Measurements from ENCODE around the gene DUSP22. TPM values are rescaled to one million over a fixed set of nuclear protein-coding genes. Genes with fewer than 3 reads are reported as not detected.

Gene DUSP22
- total and polyA plus RNA-seq, 4 donors, result 9.5 to 31.0 (median 20.1) TPM

DNA sequence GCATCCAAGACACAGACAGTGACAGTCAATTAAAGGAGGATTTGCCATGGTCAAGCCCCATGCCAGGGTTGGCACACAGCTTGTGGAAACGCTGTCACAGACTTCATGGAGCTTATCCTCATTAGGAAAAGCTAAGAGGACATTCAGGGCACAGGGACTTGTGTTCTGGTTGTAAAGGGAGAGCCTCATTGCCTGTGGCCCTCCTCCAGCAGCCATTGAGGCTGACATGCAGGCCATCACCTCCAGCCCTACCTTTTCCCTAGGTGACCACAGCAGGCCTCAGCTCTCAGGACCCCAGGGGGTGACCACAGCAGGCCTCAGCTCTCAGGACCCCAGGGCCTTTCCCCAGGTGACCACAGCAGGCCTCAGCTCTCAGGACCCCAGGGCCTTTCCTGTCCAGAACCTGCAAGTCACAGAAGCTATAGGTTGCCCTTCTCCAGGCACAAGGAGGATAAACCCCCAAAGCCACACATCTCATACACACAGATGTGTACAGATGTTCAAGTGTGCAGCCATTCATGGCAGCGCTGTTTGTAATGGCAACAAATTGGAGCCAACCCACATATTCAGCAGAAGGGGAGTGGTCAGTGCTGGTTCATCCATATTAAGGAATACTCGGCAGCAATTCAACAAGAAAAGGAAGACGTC, 26.1 kb downstream of the DUSP22 start:
- H3K9me3 ChIP-seq (ENCODE audit: control insufficient read depth in 4 of 4, low read length in 3 of 4), result no peaks in the 10 kb centered on the region
- H3K36me3 ChIP-seq (ENCODE audit: control insufficient read depth in 4 of 4, insufficient read depth in 3 of 4, low read depth in 1 of 4, low read length in 3 of 4), result peaks cover 0 to 3% (median 0%) of the 10 kb centered on the region in 4 donors
- DNase-seq (ENCODE audit: low spot score), result no peak
- TF ChIP-seq YY1 (IDR thresholded peaks at IDR 0.05), result no peak
- TF ChIP-seq, protein P1, sequence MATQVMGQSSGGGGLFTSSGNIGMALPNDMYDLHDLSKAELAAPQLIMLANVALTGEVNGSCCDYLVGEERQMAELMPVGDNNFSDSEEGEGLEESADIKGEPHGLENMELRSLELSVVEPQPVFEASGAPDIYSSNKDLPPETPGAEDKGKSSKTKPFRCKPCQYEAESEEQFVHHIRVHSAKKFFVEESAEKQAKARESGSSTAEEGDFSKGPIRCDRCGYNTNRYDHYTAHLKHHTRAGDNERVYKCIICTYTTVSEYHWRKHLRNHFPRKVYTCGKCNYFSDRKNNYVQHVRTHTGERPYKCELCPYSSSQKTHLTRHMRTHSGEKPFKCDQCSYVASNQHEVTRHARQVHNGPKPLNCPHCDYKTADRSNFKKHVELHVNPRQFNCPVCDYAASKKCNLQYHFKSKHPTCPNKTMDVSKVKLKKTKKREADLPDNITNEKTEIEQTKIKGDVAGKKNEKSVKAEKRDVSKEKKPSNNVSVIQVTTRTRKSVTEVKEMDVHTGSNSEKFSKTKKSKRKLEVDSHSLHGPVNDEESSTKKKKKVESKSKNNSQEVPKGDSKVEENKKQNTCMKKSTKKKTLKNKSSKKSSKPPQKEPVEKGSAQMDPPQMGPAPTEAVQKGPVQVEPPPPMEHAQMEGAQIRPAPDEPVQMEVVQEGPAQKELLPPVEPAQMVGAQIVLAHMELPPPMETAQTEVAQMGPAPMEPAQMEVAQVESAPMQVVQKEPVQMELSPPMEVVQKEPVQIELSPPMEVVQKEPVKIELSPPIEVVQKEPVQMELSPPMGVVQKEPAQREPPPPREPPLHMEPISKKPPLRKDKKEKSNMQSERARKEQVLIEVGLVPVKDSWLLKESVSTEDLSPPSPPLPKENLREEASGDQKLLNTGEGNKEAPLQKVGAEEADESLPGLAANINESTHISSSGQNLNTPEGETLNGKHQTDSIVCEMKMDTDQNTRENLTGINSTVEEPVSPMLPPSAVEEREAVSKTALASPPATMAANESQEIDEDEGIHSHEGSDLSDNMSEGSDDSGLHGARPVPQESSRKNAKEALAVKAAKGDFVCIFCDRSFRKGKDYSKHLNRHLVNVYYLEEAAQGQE (IDR thresholded peaks at IDR 0.05), result no peak
- no peak for TF ChIP-seq FOXA2 (IDR thresholded peaks at IDR 0.05)
- TF ChIP-seq TAF1 (conservative IDR thresholded peaks at IDR 0.05), result no peak
- TF ChIP-seq, protein P2, sequence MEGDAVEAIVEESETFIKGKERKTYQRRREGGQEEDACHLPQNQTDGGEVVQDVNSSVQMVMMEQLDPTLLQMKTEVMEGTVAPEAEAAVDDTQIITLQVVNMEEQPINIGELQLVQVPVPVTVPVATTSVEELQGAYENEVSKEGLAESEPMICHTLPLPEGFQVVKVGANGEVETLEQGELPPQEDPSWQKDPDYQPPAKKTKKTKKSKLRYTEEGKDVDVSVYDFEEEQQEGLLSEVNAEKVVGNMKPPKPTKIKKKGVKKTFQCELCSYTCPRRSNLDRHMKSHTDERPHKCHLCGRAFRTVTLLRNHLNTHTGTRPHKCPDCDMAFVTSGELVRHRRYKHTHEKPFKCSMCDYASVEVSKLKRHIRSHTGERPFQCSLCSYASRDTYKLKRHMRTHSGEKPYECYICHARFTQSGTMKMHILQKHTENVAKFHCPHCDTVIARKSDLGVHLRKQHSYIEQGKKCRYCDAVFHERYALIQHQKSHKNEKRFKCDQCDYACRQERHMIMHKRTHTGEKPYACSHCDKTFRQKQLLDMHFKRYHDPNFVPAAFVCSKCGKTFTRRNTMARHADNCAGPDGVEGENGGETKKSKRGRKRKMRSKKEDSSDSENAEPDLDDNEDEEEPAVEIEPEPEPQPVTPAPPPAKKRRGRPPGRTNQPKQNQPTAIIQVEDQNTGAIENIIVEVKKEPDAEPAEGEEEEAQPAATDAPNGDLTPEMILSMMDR (IDR thresholded peaks at IDR 0.05; ENCODE audit: low read depth, low read length, missing input control), result no peak
- TF ChIP-seq EGR1 (IDR thresholded peaks at IDR 0.05; ENCODE audit: low read depth in 2 of 2), result no peak
- no peak for TF ChIP-seq HNF4G (IDR thresholded peaks at IDR 0.05)
- TF ChIP-seq JUND (IDR thresholded peaks at IDR 0.05), result no peak
- TF ChIP-seq, protein P3, sequence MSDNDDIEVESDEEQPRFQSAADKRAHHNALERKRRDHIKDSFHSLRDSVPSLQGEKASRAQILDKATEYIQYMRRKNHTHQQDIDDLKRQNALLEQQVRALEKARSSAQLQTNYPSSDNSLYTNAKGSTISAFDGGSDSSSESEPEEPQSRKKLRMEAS (IDR thresholded peaks at IDR 0.05), result no peak
- no peak for TF ChIP-seq NR2F2 (IDR thresholded peaks at IDR 0.05)
- TF ChIP-seq FOXA1 (IDR thresholded peaks at IDR 0.05), result no peak
- TF ChIP-seq, protein P4, sequence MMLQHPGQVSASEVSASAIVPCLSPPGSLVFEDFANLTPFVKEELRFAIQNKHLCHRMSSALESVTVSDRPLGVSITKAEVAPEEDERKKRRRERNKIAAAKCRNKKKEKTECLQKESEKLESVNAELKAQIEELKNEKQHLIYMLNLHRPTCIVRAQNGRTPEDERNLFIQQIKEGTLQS (IDR thresholded peaks at IDR 0.05), result no peak
- TF ChIP-seq, protein P5, sequence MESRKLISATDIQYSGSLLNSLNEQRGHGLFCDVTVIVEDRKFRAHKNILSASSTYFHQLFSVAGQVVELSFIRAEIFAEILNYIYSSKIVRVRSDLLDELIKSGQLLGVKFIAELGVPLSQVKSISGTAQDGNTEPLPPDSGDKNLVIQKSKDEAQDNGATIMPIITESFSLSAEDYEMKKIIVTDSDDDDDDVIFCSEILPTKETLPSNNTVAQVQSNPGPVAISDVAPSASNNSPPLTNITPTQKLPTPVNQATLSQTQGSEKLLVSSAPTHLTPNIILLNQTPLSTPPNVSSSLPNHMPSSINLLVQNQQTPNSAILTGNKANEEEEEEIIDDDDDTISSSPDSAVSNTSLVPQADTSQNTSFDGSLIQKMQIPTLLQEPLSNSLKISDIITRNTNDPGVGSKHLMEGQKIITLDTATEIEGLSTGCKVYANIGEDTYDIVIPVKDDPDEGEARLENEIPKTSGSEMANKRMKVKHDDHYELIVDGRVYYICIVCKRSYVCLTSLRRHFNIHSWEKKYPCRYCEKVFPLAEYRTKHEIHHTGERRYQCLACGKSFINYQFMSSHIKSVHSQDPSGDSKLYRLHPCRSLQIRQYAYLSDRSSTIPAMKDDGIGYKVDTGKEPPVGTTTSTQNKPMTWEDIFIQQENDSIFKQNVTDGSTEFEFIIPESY (IDR thresholded peaks at IDR 0.05), result no peak
- no peak for TF ChIP-seq RXRA (IDR thresholded peaks at IDR 0.05)
- TF ChIP-seq HNF4A (conservative IDR thresholded peaks at IDR 0.05), result no peak
- no peak for TF ChIP-seq RAD21 (IDR thresholded peaks at IDR 0.05)
- TF ChIP-seq SP1 (IDR thresholded peaks at IDR 0.05), result no peak
- H3K4me1 ChIP-seq (ENCODE audit: control insufficient read depth in 4 of 4, insufficient read depth in 4 of 4, low read length in 3 of 4), result peaks cover 0 to 1% (median 0%) of the 10 kb centered on the region in 4 donors
- no peaks in the 10 kb centered on the region for H3K27me3 ChIP-seq (ENCODE audit: control insufficient read depth in 4 of 4, insufficient read depth in 4 of 4, low read length in 3 of 4)
- no peak overlapping the region for H3K9ac ChIP-seq (ENCODE audit: low read depth in 1 of 2, low read length in 2 of 2)
- H3K4me3 ChIP-seq (ENCODE audit: low read depth in 1 of 3, low read length in 3 of 3), result no peak overlapping the region
- no peak overlapping the region for H3K27ac ChIP-seq (ENCODE audit: low read depth in 1 of 2, low read length in 2 of 2)
- WGBS, result 83% methylated on average over 4 of the region's 4 CpGs
